Pulmonary artery endothelial cell (primary cell): ENCODE results near the gene PCED1B. TPM values are rescaled to one million over a fixed set of nuclear protein-coding genes. Genes with fewer than 3 reads are reported as not detected.
"Not testable (repeated sequence)": the region's sequence is repeated elsewhere in the genome, so short reads cannot be mapped to it uniquely, and the experiment has no call there.

ENCODE experiments used
- DNase-seq: peaks from one replicate; pipeline ENCODE4 v3.0.0-alpha.2; 2011; ENCODE audit warnings: low read depth, low spot score
- total RNA-seq: library from RNA; depleted of rRNA; stranded (reverse); fragments of >200 nt; gene quantifications from 2 replicates; pipeline ENCODE4 v1.2.3, GENCODE V29; 2014

The PCED1B gene
- total RNA-seq, 1 donor from 2014 or later: 0.46 TPM

DNA sequence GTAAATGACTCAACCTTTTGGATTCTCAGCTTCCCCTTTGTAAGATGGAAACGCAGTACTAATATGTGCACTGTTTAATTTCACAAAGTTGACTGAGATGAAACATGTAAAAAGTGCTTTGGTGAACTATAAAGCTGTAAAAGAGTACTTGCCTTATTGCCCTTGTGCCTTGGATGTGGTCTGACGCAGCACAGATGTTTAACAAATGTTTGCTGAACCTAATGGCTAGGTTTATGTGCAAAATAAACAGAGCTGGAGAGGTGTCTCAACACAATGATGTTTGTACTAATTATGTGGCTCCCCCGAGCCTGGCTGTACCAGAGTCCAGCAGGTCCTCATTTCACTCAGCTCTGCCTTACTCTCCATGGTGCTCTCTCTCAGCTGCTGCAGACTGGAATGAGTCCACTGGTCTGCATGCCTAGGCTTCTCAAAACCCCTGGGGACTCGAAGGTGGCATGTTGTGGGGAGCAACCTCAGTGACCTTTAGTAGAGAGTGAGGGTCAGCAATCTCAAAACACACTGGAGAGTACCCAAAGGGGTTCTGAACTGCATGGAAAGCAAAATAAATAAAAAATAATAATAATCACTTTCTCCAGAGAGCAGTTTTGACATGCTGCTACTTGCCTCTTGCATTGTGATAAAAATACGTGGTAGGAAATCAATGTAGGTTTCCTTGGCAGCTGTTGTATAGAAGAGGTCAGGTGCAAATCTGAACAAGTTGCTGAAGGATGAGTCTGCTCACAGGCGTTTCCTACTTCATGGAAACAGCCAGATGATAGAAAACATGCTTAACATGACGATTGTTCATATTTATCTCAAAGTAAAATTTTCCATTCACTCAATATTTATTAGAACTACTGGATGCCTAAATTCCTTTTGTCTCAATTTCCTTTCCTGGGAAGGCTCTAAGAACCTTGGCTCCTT is 8.9 kb downstream of the PCED1B start:
- peak; percentile 90 for DNase-seq

GRCh38 chr12:47091009-47091408 is 11.6 kb downstream of the PCED1B start:
- DNase-seq: no peak

DNA sequence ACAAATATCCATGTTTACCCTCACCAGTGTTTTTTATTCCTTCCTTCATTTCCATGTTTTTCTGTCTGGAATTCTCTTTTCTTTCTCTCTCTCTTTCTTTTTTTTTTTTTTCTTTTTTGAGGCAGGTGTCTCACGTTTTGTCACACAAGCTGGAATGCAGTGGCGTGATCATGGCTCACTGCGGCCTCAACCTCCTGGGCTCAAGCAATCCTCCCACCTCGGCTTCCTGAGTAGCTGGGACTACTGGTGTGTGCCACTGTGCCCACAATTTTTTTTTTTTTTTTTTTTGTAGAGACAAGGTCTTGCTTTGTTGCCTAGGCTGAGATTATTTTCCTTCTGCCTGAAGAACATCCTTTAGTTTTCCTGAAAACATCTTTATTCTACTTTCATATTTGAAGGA is 15.4 kb downstream of the PCED1B start:
- DNase-seq: no peak

DNA sequence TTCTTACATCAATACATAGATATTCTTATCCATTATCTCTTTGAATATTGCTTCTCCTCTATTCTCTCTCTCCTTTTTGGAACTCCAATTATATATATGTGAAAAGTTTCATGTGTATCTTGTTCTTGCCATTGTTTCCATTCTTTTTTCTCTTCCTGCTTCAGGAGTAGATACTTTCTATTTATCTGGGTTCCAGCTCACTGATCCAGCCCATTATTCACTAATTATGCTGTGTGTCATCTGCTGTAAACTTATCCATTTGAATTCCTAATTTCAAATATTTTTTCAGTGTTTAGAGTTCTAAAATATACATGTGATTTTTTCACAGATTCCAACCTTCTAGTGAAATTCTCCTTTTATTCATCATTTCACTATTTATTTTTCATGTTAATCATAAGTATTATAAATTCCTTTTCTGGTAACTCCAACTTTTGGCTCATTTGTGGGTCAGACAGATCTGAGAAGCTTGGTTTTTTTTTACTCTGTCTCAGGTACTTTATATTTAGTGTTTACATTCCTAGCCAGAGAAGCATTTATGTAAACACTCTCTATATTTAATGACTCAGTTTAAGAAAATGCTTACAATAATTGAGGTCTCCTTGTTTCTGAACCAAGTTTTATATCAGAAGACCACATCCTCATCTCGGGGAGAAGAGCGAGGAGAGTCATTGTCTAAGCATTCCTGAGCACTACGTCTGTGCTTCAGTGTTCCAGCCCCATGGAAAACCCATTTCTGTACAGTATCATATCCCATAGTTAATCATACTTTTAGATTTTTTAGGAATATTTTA is 16.2 kb downstream of the PCED1B start:
- no peak for DNase-seq

- DNase-seq: no peak
These were observed 18.0 kb downstream of the PCED1B start for GRCh38 chr12:47097276-47097896.

DNA sequence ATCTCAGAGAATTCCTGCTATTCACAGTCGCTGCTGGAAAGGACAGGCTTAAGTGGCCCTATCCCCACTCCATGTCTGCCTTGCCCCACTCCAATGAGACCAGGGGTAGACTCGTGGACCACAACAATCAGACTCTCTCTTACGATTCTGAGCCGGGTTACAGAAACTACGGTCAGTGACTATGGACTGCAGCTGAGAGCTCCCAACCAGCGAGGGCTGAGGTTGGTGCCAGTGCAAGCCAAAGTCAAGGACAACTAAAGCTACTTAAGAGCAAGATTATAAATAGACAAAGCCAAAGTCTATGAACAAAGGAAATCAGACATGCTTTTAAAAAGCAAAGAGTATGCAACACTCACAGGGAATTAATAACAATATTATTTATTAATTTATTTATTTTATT is 18.7 kb downstream of the PCED1B start:
- no peak for DNase-seq

DNA sequence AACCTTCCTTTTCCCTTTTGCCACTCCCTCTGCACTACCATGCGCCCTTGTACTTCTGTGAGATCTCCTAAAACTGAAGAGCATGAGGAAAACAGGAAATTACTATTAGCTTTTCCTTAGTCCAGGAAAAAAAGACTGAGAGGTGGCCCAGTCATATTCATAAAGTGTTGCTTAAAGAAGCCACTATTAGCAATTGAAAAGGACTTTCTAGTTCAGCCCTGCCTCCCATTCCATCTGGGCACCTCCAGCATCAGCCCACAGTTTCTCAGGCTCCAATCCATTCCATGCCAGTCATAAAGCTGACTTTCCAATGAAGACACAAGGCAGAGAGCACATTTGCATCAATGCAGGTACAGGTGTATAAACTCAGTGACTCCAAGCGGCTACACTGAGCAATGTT is 20.2 kb downstream of the PCED1B start:
- no peak for DNase-seq

- DNase-seq: no peak
These were observed 20.7 kb downstream of the PCED1B start for GRCh38 chr12:47100160-47100559.

- no peak for DNase-seq
These were observed 23.0 kb downstream of the PCED1B start for GRCh38 chr12:47102406-47102805.

GRCh38 chr12:47102845-47103651 is 23.6 kb downstream of the PCED1B start:
- no peak for DNase-seq

DNA sequence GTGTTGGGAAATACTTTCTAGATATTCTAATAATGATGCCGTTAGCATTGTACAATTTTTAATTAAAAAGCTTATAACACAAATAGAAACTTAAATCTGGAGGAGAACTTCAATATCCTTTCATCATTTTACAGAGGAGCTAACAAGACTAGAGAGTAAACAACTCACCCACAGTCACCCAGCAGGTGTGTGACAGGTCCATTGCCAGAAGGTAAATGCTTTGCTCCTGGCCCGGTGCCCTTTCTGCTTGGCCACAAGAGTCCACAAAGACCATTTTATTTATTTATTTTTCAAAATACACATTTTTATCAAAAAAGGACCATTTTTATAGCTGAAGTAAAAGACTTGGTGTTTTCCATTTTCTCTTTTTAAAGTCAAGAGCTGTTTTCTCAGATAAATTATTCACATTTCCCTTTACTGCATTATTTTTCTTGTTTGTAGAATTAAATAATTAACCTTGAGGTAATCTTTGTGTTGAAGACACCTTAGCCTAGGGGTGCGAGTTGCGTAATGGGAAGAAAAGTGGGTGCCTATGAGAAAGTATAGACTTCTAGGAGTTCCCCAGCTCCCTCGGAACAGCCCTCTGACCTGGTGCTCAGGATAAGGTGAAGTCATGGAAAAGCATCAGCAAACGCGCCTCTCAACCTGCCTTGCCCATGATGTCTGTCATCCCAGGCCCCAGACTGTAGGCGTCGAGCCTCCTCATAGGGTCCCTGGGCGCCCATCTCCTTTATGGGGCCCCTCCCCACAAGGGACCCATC is 26.7 kb downstream of the PCED1B start:
- no peak for DNase-seq

DNA sequence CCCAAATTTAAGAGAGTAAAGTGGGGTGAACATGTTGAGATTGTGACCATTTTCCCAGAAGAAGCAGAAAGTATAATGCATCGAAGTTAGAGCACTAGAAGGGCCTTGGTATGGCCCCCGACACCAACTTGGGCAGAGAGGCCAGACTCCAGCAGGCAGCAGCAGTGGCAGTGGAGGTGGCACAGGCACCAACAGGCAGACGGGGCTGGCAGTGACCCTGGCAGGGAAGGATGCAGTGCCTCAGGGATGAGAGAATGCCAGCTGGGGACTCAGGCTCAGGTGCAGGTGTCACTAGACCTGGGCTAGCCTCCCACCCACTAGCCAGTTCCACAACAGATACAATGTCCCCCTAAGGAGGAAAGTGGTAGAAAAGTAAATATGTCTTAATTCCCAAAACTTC is 28.0 kb downstream of the PCED1B start:
- DNase-seq: no peak

- DNase-seq: no peak
These were observed 28.5 kb downstream of the PCED1B start for GRCh38 chr12:47107926-47108325.

DNA sequence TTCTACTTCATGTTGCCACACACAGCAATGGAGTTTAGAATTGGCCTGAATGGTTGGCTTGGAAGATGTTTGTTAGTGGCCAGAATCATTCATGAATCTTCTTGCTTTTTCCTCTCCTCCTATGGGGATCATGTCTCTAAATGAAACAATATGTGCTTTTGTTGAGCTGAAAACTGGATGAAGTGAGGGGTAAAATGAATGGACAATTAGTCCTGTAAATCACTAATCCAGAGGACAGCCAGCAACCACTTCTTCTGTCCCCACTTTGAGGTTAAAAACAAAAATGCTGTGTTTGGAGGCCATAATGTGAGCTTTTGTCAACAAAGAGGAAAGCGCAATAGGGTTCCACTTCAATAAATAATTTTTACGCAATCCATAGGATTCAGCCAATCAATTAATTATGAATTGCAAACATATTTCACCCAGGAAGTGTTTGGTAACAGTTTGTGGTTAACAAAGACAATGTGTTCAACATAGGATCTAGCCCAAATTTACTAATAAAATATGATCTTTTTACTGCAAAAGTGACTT is 30.7 kb downstream of the PCED1B start:
- no peak for DNase-seq

GRCh38 chr12:47110718-47111391 is 31.4 kb downstream of the PCED1B start:
- no peak for DNase-seq

DNA sequence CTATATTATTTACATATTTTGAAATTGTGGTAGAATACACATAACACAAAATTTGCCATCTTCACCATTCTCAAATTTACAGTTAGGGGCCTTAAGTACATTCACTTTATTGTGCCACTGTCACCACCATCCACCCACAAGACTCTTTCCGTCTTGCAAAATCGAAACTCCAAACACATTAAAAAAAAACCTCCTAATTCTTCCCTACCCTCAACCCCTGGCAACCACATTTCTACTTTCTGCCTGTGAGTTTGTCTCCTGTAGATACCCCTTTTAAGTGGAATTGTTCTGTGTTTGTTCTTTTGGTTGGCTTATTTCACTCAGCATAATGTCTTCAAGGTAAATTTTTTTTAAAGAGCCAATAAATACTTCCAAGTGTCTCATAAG is 32.0 kb downstream of the PCED1B start:
- no peak for DNase-seq

- DNase-seq: no peak
These were observed 32.4 kb downstream of the PCED1B start for GRCh38 chr12:47111854-47112253.

DNA sequence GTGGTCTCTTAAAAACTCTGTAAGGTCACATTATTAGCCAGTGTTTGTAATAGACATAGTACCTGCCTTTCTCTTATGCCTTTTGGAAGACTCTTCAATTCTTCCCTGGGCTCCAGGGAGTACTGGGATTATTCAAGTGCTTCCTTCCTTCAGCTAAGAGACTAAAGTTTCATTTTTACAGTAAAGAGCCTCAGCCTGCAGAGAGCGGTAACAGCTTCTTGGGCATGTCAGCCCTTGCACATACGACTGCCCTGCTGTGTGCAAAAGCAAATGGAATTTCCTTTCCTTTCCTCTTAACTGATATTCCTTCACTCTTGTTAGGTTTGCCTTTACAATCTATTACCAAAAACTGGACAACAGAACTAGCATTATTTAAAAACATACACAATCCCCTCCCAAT is 33.3 kb downstream of the PCED1B start:
- no peak for DNase-seq

DNA sequence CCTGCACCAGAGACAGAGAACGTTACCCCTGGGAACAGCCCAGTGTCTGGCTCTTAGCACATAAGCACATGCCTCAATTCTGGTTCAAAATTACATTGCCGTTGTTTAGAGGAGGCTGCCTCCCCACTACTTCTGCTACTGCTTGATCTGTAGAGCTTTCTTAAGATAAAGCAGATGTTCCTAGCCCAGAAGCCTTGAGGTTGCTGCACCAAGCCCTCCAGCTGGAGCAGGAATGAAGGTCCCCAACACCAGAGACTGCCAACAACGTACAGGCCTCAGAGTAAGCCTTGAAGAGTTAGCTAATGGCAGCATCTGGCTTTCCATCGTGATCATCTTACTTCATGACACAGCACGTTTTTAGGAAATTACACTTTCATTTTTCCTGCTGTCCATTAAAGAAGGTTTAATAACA is 35.1 kb downstream of the PCED1B start:
- no peak for DNase-seq

DNA sequence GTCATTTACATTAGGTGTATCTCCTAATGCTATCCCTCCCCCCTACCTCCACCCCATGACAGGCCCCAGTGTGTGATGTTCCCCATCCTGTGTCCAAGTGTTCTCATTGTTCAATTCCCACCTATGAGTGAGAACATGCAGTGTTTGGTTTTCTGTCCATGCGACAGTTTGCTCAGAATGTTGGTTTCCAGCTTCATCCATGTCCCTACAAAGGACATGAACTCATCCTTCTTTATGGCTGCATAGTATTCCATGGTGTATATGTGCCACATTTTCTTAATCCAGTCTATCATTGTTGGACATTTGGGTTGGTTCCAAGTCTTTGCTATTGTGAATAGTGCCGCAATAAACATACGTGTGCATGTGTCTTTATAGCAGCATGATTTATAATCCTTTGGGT is 37.9 kb downstream of the PCED1B start:
- not testable (repeated sequence) for DNase-seq
